ENCODE results near the gene NUDT1.

DNA sequence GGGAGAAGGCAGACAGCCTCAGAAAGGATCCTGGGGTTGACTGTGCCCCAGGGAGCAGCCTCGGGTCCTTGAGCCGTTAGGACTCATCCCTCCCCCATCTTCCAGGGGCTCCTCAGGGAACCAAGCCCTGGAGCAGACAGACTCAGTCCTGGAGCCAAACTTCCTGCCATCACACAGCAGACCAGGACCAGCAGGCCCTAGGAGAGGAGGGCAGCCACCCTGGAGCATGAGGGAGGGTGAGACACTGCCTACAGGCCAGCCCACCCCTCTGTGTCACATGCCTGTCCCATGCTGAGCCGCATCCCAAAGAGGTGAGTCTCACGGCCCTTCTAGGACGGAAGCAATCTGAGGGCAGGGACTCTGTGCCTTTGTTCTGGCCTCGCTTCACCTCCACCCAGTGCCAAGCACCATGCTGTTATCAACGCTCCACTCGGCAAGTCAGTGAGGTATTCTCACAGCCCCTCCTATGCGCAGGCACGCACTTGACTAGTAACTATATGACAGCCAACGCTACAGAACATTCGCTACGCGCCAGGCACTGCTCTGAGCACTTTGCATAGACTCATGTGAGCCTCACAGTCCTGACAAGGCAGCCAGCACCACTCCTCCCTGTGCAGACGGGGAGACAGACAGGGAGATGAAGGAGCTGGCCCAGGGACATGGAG, 28.3 kb upstream of the NUDT1 start:
- TF ChIP-seq, protein P1, sequence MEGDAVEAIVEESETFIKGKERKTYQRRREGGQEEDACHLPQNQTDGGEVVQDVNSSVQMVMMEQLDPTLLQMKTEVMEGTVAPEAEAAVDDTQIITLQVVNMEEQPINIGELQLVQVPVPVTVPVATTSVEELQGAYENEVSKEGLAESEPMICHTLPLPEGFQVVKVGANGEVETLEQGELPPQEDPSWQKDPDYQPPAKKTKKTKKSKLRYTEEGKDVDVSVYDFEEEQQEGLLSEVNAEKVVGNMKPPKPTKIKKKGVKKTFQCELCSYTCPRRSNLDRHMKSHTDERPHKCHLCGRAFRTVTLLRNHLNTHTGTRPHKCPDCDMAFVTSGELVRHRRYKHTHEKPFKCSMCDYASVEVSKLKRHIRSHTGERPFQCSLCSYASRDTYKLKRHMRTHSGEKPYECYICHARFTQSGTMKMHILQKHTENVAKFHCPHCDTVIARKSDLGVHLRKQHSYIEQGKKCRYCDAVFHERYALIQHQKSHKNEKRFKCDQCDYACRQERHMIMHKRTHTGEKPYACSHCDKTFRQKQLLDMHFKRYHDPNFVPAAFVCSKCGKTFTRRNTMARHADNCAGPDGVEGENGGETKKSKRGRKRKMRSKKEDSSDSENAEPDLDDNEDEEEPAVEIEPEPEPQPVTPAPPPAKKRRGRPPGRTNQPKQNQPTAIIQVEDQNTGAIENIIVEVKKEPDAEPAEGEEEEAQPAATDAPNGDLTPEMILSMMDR (IDR thresholded peaks at IDR 0.05; ENCODE audit: low read depth, low read length, poor library complexity, severe bottlenecking) = no peak
- no peak for TF ChIP-seq EZH2phosphoT487 (IDR thresholded peaks at IDR 0.05; ENCODE audit: borderline replicate concordance, low read length)

Data from DOHH2 (cell line).